ENCODE results near the gene AFG1L.

- no peak for TF ChIP-seq POLR2A (IDR thresholded peaks at IDR 0.05)
- TF ChIP-seq, protein P1, sequence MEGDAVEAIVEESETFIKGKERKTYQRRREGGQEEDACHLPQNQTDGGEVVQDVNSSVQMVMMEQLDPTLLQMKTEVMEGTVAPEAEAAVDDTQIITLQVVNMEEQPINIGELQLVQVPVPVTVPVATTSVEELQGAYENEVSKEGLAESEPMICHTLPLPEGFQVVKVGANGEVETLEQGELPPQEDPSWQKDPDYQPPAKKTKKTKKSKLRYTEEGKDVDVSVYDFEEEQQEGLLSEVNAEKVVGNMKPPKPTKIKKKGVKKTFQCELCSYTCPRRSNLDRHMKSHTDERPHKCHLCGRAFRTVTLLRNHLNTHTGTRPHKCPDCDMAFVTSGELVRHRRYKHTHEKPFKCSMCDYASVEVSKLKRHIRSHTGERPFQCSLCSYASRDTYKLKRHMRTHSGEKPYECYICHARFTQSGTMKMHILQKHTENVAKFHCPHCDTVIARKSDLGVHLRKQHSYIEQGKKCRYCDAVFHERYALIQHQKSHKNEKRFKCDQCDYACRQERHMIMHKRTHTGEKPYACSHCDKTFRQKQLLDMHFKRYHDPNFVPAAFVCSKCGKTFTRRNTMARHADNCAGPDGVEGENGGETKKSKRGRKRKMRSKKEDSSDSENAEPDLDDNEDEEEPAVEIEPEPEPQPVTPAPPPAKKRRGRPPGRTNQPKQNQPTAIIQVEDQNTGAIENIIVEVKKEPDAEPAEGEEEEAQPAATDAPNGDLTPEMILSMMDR (IDR thresholded peaks at IDR 0.05): no peak
Observed at GRCh38 chr6:108549741-108550140, 254.9 kb downstream of the AFG1L start.
